BJ (cell line): Measurements from ENCODE around the gene KRTAP5-2. TPM values are rescaled to one million over a fixed set of nuclear protein-coding genes. Genes with fewer than 3 reads are reported as not detected.

Source experiments
- CTCF ChIA-PET: fragments of 350-600 bp; formaldehyde crosslinking; extraction: SDS; loops from one replicate; lab custom pipeline; 2021; ENCODE audit warnings: antibody characterized with exemption, inconsistent platforms; lab: Yijun Ruan, JAX
- POLR2A ChIA-PET: fragments of 300-600 bp; sonication (Branson Sonifier 250); formaldehyde crosslinking; extraction: SDS; loops from one replicate; lab custom pipeline; 2021; ENCODE audit warnings: antibody characterized with exemption; lab: Charles Lee
- DNase-seq: peaks from one replicate; pipeline ENCODE4 v3.0.0-alpha.2; 2011; ENCODE audit warnings: low read depth
- H3K27me3 ChIP-seq: 2 replicates; pipeline ENCODE4 v1.6.0; 2011; ENCODE audit warnings: low read length; ENCODE audit not compliant: control insufficient read depth, insufficient read depth
- H3K36me3 ChIP-seq: 2 replicates; pipeline ENCODE4 v1.5.1; 2011; ENCODE audit warnings: low read length; ENCODE audit not compliant: control insufficient read depth, insufficient read depth
- H3K4me3 ChIP-seq: 2 replicates; pipeline ENCODE4 v1.5.1; 2011; ENCODE audit warnings: low read depth, mild to moderate bottlenecking, control low read depth, low read length
- polyA plus RNA-seq: library from polyadenylated mRNA; depleted of rRNA; stranded (reverse); fragments of >200 nt; gene quantifications from 2 replicates; pipeline ENCODE4 v1.2.3, GENCODE V29; 2011
- TF ChIP-seq, protein P1 (sequence below): IDR thresholded peaks from 2 replicates; pipeline ENCODE4 v1.5.1; 2011; ENCODE audit warnings: low read depth, mild to moderate bottlenecking, control low read depth, inconsistent platforms, low read length, moderate library complexity; ENCODE audit not compliant: insufficient read depth

The KRTAP5-2 gene
- polyA plus RNA-seq, 1 experiment, result not detected

DNA sequence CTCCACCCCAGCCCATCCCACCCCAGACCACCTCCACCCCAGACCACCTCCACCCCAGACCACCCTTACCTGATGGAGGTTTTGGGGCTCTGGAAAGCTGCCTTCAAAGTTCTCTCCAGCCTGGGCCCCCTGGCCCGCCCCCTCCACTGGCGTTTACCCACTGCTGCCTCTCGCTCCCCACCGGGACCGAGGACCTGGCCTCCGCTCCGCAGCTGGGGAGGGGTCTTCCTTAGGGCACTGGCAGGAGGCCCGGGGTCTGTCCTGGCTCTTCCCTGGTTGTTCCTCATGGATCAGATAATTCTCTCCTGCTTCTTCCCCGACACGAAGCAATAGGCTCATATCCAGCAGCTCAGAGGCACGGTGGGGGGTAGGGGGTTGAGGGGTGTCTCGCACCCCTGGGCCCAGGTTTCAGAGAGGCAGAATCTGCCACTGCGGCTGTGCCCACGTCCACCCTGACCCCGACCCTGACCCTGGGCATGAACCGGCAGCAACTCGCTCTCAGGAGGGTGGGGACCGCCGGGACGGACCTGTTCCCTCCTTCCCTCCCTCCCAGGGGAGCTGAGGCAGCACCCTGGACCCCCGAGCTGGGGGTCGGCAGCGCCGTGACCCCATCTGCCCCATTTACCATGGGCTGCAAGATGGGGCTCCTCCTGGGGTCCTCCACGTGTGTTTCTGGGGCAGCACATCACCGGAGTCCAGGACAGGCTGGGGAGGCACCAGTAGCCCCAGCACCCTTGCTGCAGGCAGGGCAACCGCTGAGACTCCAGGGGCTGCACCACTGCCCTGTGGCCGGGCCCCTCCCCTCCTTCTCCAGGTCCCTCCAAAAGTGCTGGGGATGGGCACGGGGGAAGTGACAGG, 44.4 kb upstream of the KRTAP5-2 start:
- ChIA-PET POLR2A (no interaction called here), CTCF (interaction anchor here (1.0 to 10.4 kb wide), 3 partner anchors 8 to 13 kb away, joined by 3 to 65 read pairs (median 8); partner anchors contain the start of gene KRTAP5-5)
- no peak for DNase-seq
- peaks cover 2% of the 10 kb centered on the region for H3K27me3 ChIP-seq
- TF ChIP-seq, protein P1, sequence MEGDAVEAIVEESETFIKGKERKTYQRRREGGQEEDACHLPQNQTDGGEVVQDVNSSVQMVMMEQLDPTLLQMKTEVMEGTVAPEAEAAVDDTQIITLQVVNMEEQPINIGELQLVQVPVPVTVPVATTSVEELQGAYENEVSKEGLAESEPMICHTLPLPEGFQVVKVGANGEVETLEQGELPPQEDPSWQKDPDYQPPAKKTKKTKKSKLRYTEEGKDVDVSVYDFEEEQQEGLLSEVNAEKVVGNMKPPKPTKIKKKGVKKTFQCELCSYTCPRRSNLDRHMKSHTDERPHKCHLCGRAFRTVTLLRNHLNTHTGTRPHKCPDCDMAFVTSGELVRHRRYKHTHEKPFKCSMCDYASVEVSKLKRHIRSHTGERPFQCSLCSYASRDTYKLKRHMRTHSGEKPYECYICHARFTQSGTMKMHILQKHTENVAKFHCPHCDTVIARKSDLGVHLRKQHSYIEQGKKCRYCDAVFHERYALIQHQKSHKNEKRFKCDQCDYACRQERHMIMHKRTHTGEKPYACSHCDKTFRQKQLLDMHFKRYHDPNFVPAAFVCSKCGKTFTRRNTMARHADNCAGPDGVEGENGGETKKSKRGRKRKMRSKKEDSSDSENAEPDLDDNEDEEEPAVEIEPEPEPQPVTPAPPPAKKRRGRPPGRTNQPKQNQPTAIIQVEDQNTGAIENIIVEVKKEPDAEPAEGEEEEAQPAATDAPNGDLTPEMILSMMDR, result no peak
- no peak overlapping the region for H3K4me3 ChIP-seq
- H3K36me3 ChIP-seq, result no peaks in the 10 kb centered on the region

DNA sequence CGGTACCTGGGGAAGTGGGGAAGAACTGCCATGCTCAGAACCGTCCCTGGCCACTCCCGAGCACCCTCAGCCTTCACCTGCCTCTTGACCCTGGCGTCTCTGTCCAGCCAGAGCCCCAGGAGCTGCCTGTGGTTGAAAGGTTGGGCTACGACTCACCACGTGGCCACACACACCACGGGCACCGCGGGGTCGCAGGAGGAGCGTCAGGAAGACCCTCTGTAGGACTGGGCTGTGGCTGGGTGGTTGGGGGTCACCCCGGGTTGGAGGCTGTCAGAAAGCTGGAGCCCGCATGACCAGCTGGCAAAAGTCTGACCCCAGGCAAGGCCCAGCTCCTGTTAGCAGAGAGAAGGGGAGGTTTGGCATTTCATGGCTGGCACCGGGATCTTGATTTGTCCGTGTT, 43.0 kb upstream of the KRTAP5-2 start:
- peaks cover 5% of the 10 kb centered on the region for H3K27me3 ChIP-seq
- no peaks in the 10 kb centered on the region for H3K36me3 ChIP-seq
- CTCF ChIA-PET, result interaction anchor here (0.7 to 10.4 kb wide), 10 partner anchors 10 to 511 kb away, joined by 3 to 65 read pairs (median 4); partner anchors contain the start of gene KRTAP5-5
- no peak for DNase-seq
- POLR2A ChIA-PET, result no interaction called here
- no peak overlapping the region for H3K4me3 ChIP-seq
- TF ChIP-seq, protein P1, result no peak

DNA sequence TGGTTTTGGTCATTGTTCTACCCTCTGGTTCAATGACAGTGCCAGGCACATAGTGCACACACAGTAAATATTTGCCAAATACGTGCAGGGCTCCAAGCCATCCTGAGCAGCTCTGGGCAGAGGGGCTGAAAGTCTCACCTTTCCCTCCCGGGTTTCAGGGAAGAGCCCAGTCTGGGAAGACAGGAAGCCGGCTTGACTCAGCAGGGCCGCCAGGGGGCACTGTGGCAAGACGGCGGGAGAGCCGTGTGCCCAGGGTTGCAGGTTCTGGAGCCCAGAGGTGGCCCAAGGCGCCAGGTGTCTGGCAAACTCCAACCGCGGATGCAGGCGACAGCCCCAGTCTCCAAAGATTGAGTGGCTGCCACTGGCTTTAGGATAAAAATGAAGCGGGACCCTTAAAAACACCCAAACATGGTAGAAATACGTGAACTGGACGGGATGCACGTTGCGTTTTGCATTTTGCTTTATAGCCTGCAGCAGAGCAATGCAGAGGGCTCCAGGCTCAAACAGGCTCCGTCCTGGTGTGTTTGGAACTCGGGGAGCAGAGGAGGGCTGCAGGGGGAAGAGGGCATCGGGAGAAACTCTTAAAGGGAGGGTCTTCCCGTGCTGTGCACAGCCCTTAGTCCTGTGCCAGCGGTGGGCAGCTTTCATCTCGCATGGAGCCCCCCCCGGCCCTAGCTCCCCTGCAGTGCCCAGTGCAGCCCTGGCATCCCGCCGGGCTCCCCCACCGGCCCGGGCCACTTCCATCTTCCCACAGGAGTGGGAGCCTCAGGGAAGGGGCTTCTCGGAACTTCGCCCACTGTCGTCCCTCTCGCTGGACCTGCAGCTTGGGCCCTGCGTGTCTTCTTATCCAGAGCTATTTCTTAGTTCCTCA, 42.2 kb upstream of the KRTAP5-2 start:
- Histone ChIP-seq H3K27me3 (peaks cover 5% of the 10 kb centered on the region), H3K4me3 (no peak overlapping the region), H3K36me3 (no peaks in the 10 kb centered on the region)
- POLR2A ChIA-PET, result no interaction called here
- CTCF ChIA-PET, result interaction anchor here (0.7 to 10.4 kb wide), 19 partner anchors 10 to 512 kb away, joined by 3 to 65 read pairs (median 4); partner anchors contain the start of gene KRTAP5-5
- TF ChIP-seq, protein P1, result peak; percentile 86
- no peak for DNase-seq

DNA sequence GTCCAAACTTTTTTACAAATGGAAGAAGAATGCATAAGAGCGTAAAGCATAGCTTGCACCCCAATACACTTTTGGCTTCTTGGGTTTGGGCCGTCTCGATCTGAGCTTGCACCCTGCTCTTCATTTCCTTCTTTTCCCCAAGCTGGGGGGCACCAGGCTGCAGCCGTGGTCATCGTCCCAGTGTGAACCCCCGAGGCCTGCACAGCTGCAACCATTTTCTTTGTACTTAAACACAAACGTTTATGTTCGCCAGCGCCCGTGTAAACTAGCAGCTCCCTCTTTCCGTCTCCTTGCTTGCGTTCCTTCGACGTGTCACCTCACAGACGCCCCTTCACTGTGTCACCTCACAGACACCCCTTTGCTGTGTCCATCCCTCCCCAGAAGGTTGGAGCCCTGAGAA, 41.6 kb upstream of the KRTAP5-2 start:
- ChIA-PET POLR2A (no interaction called here), CTCF (interaction anchor here (0.6 to 10.4 kb wide), 15 partner anchors 10 to 512 kb away, joined by 3 to 65 read pairs (median 5); partner anchors contain the start of gene KRTAP5-5)
- TF ChIP-seq, protein P1, result no peak
- DNase-seq, result no peak
- H3K36me3 ChIP-seq, result no peaks in the 10 kb centered on the region
- H3K27me3 ChIP-seq, result peaks cover 5% of the 10 kb centered on the region
- no peak overlapping the region for H3K4me3 ChIP-seq
